HEK293 (cell line): ENCODE measurements around the gene ARHGEF28.

Experiments used
- PRDM1 ChIP-seq: fragments of 450-650 bp; formaldehyde crosslinking; IDR thresholded peaks from 2 replicates; pipeline ENCODE4; 2016; ENCODE audit warnings: missing biosample characterization, missing genetic modification characterization
- SETDB1 ChIP-seq: IDR thresholded peaks from one replicate; pipeline ENCODE4 v1.6.1; 2017; ENCODE audit warnings: mild to moderate bottlenecking, low read length, moderate library complexity, mixed read lengths; ENCODE audit not compliant: insufficient read length
- YY1 ChIP-seq: fragments of 450-650 bp; formaldehyde crosslinking; IDR thresholded peaks from 2 replicates; pipeline ENCODE4 v1.5.1; 2018; ENCODE audit warnings: missing biosample characterization, missing genetic modification characterization
- ZFP3 ChIP-seq: fragments of 450-650 bp; formaldehyde crosslinking; IDR thresholded peaks from 2 replicates; pipeline ENCODE4 v1.5.1; 2016; ENCODE audit warnings: low read depth, missing biosample characterization, missing genetic modification characterization
- ZNF394 ChIP-seq: fragments of 450-650 bp; formaldehyde crosslinking; IDR thresholded peaks from 2 replicates; pipeline ENCODE4 v1.5.1; 2016; ENCODE audit warnings: missing biosample characterization, missing genetic modification characterization, mild to moderate bottlenecking, moderate library complexity, borderline replicate concordance
- ZNF426 ChIP-seq: fragments of 450-650 bp; formaldehyde crosslinking; IDR thresholded peaks from 2 replicates; pipeline ENCODE4 v1.5.1; 2017; ENCODE audit warnings: missing biosample characterization, missing genetic modification characterization, mild to moderate bottlenecking, inconsistent platforms, moderate library complexity
- ZNF558 ChIP-seq: fragments of 450-650 bp; formaldehyde crosslinking; IDR thresholded peaks from 2 replicates; pipeline ENCODE4 v1.5.1; 2016; ENCODE audit warnings: missing biosample characterization, missing genetic modification characterization
- ZNF596 ChIP-seq: fragments of 450-650 bp; IDR thresholded peaks from 2 replicates; pipeline ENCODE4 v1.5.0; 2018; ENCODE audit warnings: missing biosample characterization, mild to moderate bottlenecking, missing genetic modification characterization, moderate library complexity
- ZNF629 ChIP-seq: fragments of 450-650 bp; formaldehyde crosslinking; IDR thresholded peaks from 2 replicates; pipeline ENCODE4 v1.5.1; 2017; ENCODE audit warnings: missing biosample characterization, missing genetic modification characterization
- TF ChIP-seq, protein P1 (sequence below): fragments of 450-650 bp; formaldehyde crosslinking; IDR thresholded peaks from 2 replicates; pipeline ENCODE4 v1.5.1; 2016; ENCODE audit warnings: missing biosample characterization, missing genetic modification characterization
- TF ChIP-seq, protein P2 (sequence below): fragments of 450-650 bp; formaldehyde crosslinking; IDR thresholded peaks from 2 replicates; pipeline ENCODE4 v1.5.1; 2016; ENCODE audit warnings: missing biosample characterization, missing genetic modification characterization

DNA sequence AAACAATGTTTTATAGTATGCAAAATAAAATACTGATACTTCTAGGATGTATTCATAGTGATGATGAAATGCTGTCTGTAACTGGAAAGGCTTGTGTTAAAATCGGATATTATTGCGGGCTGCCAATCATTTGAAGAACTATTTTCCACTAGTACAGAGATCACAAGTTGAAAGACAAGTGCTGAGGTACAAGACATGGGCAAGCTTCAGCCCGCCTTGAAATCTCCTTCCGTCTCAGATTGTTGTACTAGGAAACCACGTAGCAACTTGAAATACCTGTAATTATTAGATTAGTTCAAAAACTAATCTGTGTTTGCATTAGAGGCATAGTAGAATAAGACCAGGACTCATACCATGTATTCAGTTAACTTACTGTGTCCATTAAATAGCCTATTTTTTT lies 218.2 kb downstream of the ARHGEF28 start:
- TF ChIP-seq ZFP3 (tag by site-specific recombination): no peak
- TF ChIP-seq, protein P1, sequence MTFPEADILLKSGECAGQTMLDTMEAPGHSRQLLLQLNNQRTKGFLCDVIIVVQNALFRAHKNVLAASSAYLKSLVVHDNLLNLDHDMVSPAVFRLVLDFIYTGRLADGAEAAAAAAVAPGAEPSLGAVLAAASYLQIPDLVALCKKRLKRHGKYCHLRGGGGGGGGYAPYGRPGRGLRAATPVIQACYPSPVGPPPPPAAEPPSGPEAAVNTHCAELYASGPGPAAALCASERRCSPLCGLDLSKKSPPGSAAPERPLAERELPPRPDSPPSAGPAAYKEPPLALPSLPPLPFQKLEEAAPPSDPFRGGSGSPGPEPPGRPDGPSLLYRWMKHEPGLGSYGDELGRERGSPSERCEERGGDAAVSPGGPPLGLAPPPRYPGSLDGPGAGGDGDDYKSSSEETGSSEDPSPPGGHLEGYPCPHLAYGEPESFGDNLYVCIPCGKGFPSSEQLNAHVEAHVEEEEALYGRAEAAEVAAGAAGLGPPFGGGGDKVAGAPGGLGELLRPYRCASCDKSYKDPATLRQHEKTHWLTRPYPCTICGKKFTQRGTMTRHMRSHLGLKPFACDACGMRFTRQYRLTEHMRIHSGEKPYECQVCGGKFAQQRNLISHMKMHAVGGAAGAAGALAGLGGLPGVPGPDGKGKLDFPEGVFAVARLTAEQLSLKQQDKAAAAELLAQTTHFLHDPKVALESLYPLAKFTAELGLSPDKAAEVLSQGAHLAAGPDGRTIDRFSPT (tag by site-specific recombination): no peak
- TF ChIP-seq YY1: no peak
- TF ChIP-seq ZNF558 (tag by site-specific recombination): no peak
- no peak for TF ChIP-seq PRDM1
- no peak for TF ChIP-seq ZNF629
- no peak for TF ChIP-seq ZNF596 (tag by site-specific recombination)
- TF ChIP-seq ZNF426: no peak
- TF ChIP-seq, protein P2, sequence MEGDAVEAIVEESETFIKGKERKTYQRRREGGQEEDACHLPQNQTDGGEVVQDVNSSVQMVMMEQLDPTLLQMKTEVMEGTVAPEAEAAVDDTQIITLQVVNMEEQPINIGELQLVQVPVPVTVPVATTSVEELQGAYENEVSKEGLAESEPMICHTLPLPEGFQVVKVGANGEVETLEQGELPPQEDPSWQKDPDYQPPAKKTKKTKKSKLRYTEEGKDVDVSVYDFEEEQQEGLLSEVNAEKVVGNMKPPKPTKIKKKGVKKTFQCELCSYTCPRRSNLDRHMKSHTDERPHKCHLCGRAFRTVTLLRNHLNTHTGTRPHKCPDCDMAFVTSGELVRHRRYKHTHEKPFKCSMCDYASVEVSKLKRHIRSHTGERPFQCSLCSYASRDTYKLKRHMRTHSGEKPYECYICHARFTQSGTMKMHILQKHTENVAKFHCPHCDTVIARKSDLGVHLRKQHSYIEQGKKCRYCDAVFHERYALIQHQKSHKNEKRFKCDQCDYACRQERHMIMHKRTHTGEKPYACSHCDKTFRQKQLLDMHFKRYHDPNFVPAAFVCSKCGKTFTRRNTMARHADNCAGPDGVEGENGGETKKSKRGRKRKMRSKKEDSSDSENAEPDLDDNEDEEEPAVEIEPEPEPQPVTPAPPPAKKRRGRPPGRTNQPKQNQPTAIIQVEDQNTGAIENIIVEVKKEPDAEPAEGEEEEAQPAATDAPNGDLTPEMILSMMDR: no peak
- no peak for TF ChIP-seq ZNF394 (tag by site-specific recombination)
- no peak for TF ChIP-seq SETDB1
